Body of pancreas (tissue), 4 donors: Measurements from ENCODE around the gene PCDHGB5. TPM values are rescaled to one million over a fixed set of nuclear protein-coding genes. Genes with fewer than 3 reads are reported as not detected.
"Not testable (repeated sequence)": the region's sequence is repeated elsewhere in the genome, so short reads cannot be mapped to it uniquely, and the experiment has no call there.

ENCODE experiments used
- ATAC-seq: fragments of 150-250 bp; one replicate; pipeline ENCODE4 v1.9.1; 2016
- DNase-seq, 4 donors: peaks; one replicate each; pipeline ENCODE4 v3.0.0-alpha.2; 2019
- H3K27ac ChIP-seq, 4 donors: fragments of 200-600 bp; sonication (generic); 1 replicate in 3 of 4; 2 replicates in 1 of 4; pipeline versions ENCODE4 v1.5.1 to v1.6.1; 2016 to 2019; ENCODE audit warnings: mild to moderate bottlenecking in 1 of 4, mixed read lengths in 1 of 4, moderate library complexity in 1 of 4
- H3K27me3 ChIP-seq, 2 donors: fragments of 200-600 bp; sonication (generic); one replicate each; pipeline ENCODE4 v1.6.0; 2016; ENCODE audit warnings: mild to moderate bottlenecking in 1 of 2
- H3K36me3 ChIP-seq, 2 donors: fragments of 200-600 bp; sonication (generic); replicated peaks in 1 of 2; 2 replicates each; pipeline ENCODE4 v1.5.1; 2016; ENCODE audit warnings: low read depth in 2 of 2; ENCODE audit not compliant: insufficient read depth in 1 of 2
- H3K4me1 ChIP-seq: fragments of 200-600 bp; sonication (generic); one replicate; pipeline ENCODE4 v1.6.0; 2016
- H3K4me3 ChIP-seq, 2 donors: fragments of 200-600 bp; sonication (generic); 1 replicate in 1 of 2; 2 replicates in 1 of 2; pipeline ENCODE4 v1.5.1; 2016 to 2019
- H3K9me3 ChIP-seq, 3 donors: fragments of 200-600 bp; sonication (generic); 1 replicate in 2 of 3; 2 replicates in 1 of 3; pipeline ENCODE4 v1.5.1; 2016
- CTCF ChIP-seq, 7 experiments: fragments of 450-650 bp in 4 of 7; fragments of 200-600 bp in 3 of 7; sonication (generic) in 3 of 7; IDR thresholded peaks; one replicate each; pipeline ENCODE4 v1.5.1; 2016 to 2019; ENCODE audit warnings: antibody characterized with exemption in 7 of 7
- POLR2A ChIP-seq, 3 donors: fragments of 450-650 bp; IDR thresholded peaks; one replicate each; pipeline ENCODE4 v1.6.1; 2016; ENCODE audit warnings: antibody characterized with exemption in 3 of 3, mild to moderate bottlenecking in 2 of 3
- WGBS, 2 donors: methylation state at CpG; one replicate each; pipeline ENCODE4 v1.1.5; 2017; 5-methylcytosine and 5-hydroxymethylcytosine counted together
- intact Hi-C: fragments of 100-400 bp; cut with DNase I; formaldehyde crosslinking; loops from one replicate; pipeline ENCODE4 v1.15.1; 2023
- total RNA-seq, 2 donors: library from RNA; depleted of rRNA; stranded (reverse); fragments of >200 nt; gene quantifications; one replicate each; pipeline ENCODE4 v1.1.0, GENCODE V29; 2016

Gene PCDHGB5
- total RNA-seq, 2 donors from 2014 or later = 7.8 to 15.2 TPM

- H3K27me3 ChIP-seq = no peaks in the 10 kb centered on the region
- DNase-seq (no peak), ATAC-seq (no peak)
- no peak for TF ChIP-seq POLR2A (IDR thresholded peaks at IDR 0.05)
- peak in 3 of 7 experiments; percentile 7 to 16 (median 16) for TF ChIP-seq CTCF (IDR thresholded peaks at IDR 0.05)
- H3K4me3 ChIP-seq = peak within 1 kb of the TSS in 1 of 2 donors; percentile 0
- WGBS, 2 donors = 9 to 17% methylated on average over 24 to 37 of the region's 37 CpGs
- intact Hi-C loops = no loop called here
- no peaks in the 10 kb centered on the region for H3K4me1 ChIP-seq
- H3K27ac ChIP-seq = no peak within 1 kb of the TSS
- peaks cover 0 to 55% (median 3%) of the 10 kb centered on the region in 3 donors for H3K9me3 ChIP-seq
- no peaks in the 10 kb centered on the region for H3K36me3 ChIP-seq
Measured at GRCh38 chr5:141382469-141383294, 15.1 kb upstream of the PCDHGB5 start, which contains the start of gene PCDHGA7. Gene PCDHGA7, plus strand, starts transcription at chr5:141382742. Its CDS starts 158 bp downstream, at chr5:141382900.

- Histone ChIP-seq H3K36me3 (no peaks in the 10 kb centered on the region), H3K27me3 (no peaks in the 10 kb centered on the region), H3K9me3 (peaks cover 0 to 56% (median 3%) of the 10 kb centered on the region in 3 donors), H3K4me1 (no peaks in the 10 kb centered on the region), H3K27ac (no peak overlapping the region), H3K4me3 (no peak overlapping the region)
- TF ChIP-seq POLR2A (IDR thresholded peaks at IDR 0.05) (no peak), CTCF (IDR thresholded peaks at IDR 0.05) (no peak)
- DNase-seq (no peak), ATAC-seq (no peak)
- intact Hi-C loops = no loop called here
- WGBS, 2 donors = 27 to 35% methylated on average over 14 to 21 of the region's 21 CpGs
Measured at GRCh38 chr5:141383345-141383744, 14.4 kb upstream of the PCDHGB5 start.

- intact Hi-C loops = no loop called here
- TF ChIP-seq POLR2A (IDR thresholded peaks at IDR 0.05) (no peak), CTCF (IDR thresholded peaks at IDR 0.05) (no peak)
- no peaks in the 10 kb centered on the region for H3K36me3 ChIP-seq
- no peak overlapping the region for H3K4me3 ChIP-seq
- H3K27ac ChIP-seq = no peak overlapping the region
- 35 to 55% methylated on average over 16 to 42 of the region's 43 CpGs for WGBS, 2 donors
- H3K9me3 ChIP-seq = peaks cover 0 to 65% (median 7%) of the 10 kb centered on the region in 3 donors
- no peaks in the 10 kb centered on the region for H3K27me3 ChIP-seq
- DNase-seq (no peak), ATAC-seq (no peak)
- H3K4me1 ChIP-seq = no peaks in the 10 kb centered on the region
Measured at GRCh38 chr5:141384471-141385267, 13.1 kb upstream of the PCDHGB5 start.

GRCh38 chr5:141387557-141388311 is 10.0 kb upstream of the PCDHGB5 start, which contains the start of gene PCDHGB4:
Gene PCDHGB4, plus strand, starts transcription at chr5:141387698. Its CDS starts 187 bp downstream, at chr5:141387885.
- peak; percentile 62 for ATAC-seq
- H3K36me3 ChIP-seq, H3K4me1 ChIP-seq, H3K27me3 ChIP-seq, intact Hi-C loops, H3K27ac ChIP-seq, H3K4me3 ChIP-seq: not testable (repeated sequence)
- peaks cover 0 to 68% (median 12%) of the 10 kb centered on the region in 3 donors for H3K9me3 ChIP-seq
- peak in 4 of 7 experiments; percentile 27 to 34 (median 32) for TF ChIP-seq CTCF (IDR thresholded peaks at IDR 0.05)
- DNase-seq = peak in 2 of 4 donors; percentile 26 to 32
- WGBS, 2 donors = 8 to 12% methylated on average over 17 to 23 of the region's 40 CpGs
